ENCODE data around the gene LPAR4.

Gene LPAR4

GRCh38 chrX:78708816-78709215 is 38.7 kb upstream of the LPAR4 start (continued):
- TF ChIP-seq PRDM10 (tag by site-specific recombination; IDR thresholded peaks at IDR 0.05) (no peak), ZNF560 (tag by site-specific recombination; IDR thresholded peaks at IDR 0.05; ENCODE audit: borderline replicate concordance) (no peak), ZBTB48 (tag by site-specific recombination; IDR thresholded peaks at IDR 0.05) (no peak), ZNF629 (tag by site-specific recombination; IDR thresholded peaks at IDR 0.05) (no peak), KLF10 (tag by site-specific recombination; IDR thresholded peaks at IDR 0.05) (no peak), ZNF623 (tag by site-specific recombination; IDR thresholded peaks at IDR 0.05) (no peak), ZNF18 (tag by site-specific recombination; IDR thresholded peaks at IDR 0.05) (no peak), ZNF701 (tag by site-specific recombination; IDR thresholded peaks at IDR 0.05) (no peak), ZNF148 (tag by site-specific recombination; IDR thresholded peaks at IDR 0.05; ENCODE audit: borderline replicate concordance) (no peak), ZSCAN23 (tag by site-specific recombination; IDR thresholded peaks at IDR 0.05) (no peak), ZNF311 (tag by site-specific recombination; IDR thresholded peaks at IDR 0.05; ENCODE audit: borderline replicate concordance) (no peak), ZNF549 (tag by site-specific recombination; IDR thresholded peaks at IDR 0.05) (no peak), ZNF366 (tag by site-specific recombination; conservative IDR thresholded peaks at IDR 0.05) (no peak)

- no peaks in the 10 kb centered on the region for H3K4me1 ChIP-seq (ENCODE audit: control insufficient read depth, insufficient read depth, low read length)
- no peaks in the 10 kb centered on the region for H3K9me3 ChIP-seq (ENCODE audit: control insufficient read depth, insufficient read depth, low read depth, low read length)
- ChIA-PET POLR2A (no interaction called here), CTCF (no interaction called here)
- H3K4me3 ChIP-seq (ENCODE audit: low read depth, low read length), result no peak overlapping the region
- H3K27ac ChIP-seq (ENCODE audit: extremely low read depth, low read depth, low read length), result no peak overlapping the region
- H3K36me3 ChIP-seq (ENCODE audit: control insufficient read depth in 2 of 2, insufficient read depth in 1 of 2, low read length in 2 of 2), result no peaks in the 10 kb centered on the region
- TF ChIP-seq ZNF324 (tag by site-specific recombination; IDR thresholded peaks at IDR 0.05) (no peak), MZF1 (tag by site-specific recombination; IDR thresholded peaks at IDR 0.05; ENCODE audit: borderline replicate concordance) (no peak), ZNF518A (tag by site-specific recombination; conservative IDR thresholded peaks at IDR 0.05; ENCODE audit: low read depth) (no peak), SP3 (tag by site-specific recombination; IDR thresholded peaks at IDR 0.05) (no peak), ZNF639 (tag by site-specific recombination; IDR thresholded peaks at IDR 0.05) (no peak), ZNF132 (tag by site-specific recombination; IDR thresholded peaks at IDR 0.05; ENCODE audit: borderline replicate concordance) (no peak), BCL11B (tag by site-specific recombination; IDR thresholded peaks at IDR 0.05; ENCODE audit: low read depth) (no peak), ZNF473 (tag by site-specific recombination; IDR thresholded peaks at IDR 0.05) (no peak), ZXDB (tag by site-specific recombination; IDR thresholded peaks at IDR 0.05) (no peak), MYNN (tag by site-specific recombination; IDR thresholded peaks at IDR 0.05; ENCODE audit: borderline replicate concordance) (no peak), ZNF514 (tag by site-specific recombination; IDR thresholded peaks at IDR 0.05) (no peak), ZNF223 (tag by site-specific recombination; IDR thresholded peaks at IDR 0.05) (no peak)
Measured at GRCh38 chrX:78710171-78710570, 37.3 kb upstream of the LPAR4 start.
